HG02840 (cell line): ENCODE results near the gene NANOS1.
"Not testable (repeated sequence)": the region's sequence is repeated elsewhere in the genome, so short reads cannot be mapped to it uniquely, and the experiment has no call there.

Source experiments
- ATAC-seq: cut with Tn5 transposase; IDR thresholded peaks from one replicate; pipeline ENCODE4 v1.9.1; 2021; ENCODE audit warnings: mild to moderate bottlenecking, moderate library complexity, moderate number of reproducible peaks; ENCODE audit not compliant: unreplicated experiment, low FRiP score

The NANOS1 gene

DNA sequence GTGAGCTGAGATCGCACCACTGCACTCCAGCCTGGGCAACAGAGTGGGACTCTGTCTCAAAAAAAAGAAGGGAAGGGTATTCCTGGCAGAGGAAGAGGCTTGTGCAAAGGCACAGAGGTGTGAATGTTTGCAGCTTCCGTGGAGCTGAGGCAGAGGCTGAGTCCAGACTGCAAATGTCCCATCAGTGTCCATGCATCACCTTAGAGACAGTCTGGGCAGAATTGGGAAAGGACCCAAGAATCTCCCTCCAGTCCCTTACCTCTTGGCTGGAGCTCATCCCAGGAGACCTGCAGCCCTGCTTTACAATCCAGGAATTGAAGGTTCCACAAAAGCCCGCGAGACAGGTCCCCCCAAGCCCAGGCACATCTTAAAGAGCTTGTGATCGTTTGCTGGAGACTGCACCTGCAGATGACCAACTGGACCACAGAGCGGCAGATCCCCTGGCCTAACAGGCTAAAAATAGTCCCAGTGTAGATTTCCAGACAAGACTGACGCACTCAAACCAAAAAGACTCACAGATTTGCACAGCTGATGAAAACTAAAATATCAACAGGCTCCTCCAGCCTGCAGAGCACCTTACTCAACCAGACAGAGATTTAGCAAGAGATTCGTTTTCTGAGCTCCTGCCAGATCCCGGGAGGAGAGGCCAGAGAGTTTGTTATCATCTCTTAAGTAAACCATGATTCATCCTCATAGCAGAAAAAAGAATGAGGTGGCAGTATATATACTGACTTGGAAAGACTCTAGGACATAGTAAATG, 22.9 kb upstream of the NANOS1 start:
- ATAC-seq: no peak

- ATAC-seq: no peak
These were observed 22.3 kb upstream of the NANOS1 start for GRCh38 chr10:119007211-119007574.

DNA sequence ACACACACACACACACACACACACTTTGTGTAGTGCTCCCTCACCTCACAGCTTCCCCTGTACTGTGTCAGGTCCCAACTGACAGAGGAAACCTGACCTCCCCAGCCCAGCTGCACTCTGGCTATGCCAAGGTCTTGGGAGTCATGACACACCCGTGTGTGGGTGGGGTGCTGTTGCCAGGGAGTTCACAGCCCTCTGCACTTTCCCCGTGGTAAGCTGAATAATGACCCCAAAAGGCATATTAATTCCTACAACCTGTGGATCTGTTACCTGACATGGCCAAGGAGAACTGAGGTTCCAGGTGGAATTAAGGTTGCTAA, 8.9 kb upstream of the NANOS1 start:
- no peak for ATAC-seq

DNA sequence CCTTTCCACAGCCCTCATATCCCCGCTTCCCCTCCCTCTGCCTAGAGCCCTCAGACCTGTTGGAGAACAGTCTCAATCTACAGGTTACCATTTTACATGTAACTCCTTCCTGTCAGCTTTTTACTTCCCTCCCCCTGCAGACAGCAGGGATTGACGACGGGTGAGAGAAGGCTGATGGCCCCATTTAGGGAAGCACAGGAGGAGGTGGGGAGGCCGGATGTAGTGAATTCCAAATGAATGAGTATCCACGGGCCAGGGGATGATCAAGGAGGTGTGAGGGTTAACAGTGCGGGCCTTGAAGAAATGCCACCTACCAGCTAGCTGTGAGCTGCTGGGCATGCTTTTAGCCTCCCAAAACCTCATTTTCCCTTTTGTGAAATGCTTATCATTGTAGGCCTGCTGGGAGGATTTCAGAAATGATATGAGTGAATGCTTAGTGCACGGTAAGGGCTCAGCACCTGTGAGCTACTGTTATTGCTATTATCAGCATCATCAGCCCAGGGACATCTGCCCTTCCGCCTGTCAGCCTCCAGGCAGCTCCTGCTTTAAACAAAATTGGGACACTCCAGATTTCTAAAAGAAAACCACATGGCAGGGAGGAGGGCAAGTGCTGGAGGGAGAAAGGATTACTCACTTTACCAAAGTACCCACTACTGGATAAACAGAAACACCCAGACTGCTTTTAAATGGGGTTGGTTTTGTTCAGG, 6.5 kb upstream of the NANOS1 start:
- no peak for ATAC-seq

- ATAC-seq: no peak
These were observed 6.0 kb upstream of the NANOS1 start for GRCh38 chr10:119023553-119023868.

- no peak for ATAC-seq
These were observed 4.6 kb upstream of the NANOS1 start for GRCh38 chr10:119024882-119025281.

DNA sequence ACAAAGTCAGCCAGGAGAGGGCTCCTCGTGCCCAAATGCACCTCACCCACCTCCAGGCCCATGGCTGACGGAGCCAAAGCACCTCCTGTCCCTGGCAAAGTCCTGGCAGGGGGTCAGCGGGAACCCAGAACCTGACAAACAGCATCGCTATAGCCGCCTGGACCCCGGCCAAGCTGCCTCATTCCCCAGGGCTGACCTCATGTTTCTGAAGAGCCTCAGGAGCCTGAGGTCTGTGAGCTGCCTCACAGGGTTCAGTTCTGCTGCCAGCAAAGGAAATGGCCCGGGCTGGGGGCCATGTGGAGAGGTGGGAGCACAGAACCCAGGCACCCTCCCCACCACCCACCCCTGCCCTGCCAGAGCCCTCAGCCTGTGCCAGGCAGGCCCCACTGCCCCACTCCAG, 4.2 kb upstream of the NANOS1 start:
- no peak for ATAC-seq

DNA sequence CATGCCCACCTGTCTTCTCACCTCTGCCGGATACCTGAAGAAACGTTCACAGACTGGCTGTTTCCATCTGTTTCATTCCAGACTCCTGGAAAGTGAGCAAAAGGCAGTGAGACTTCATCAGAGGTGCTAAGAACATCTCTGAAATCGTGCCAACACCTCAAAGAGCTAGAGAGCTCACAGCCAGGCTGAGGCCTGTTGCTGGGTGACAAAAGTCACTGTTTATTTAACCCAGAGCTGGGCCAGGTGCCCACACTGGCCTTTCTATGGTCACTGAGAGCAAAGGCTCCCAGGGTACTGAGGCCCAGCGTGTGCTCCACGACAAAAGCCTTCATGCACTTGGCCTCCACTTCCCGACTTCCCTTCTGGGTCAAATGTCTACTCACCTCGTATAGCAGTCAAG, 3.7 kb upstream of the NANOS1 start:
- no peak for ATAC-seq

GRCh38 chr10:119026301-119027110, 3.0 kb upstream of the NANOS1 start:
- ATAC-seq: no peak

GRCh38 chr10:119028445-119028899, 1.0 kb upstream of the NANOS1 start:
- ATAC-seq: not testable (repeated sequence)

- ATAC-seq: peak; percentile 50
These were observed 458 bp upstream of the NANOS1 start for GRCh38 chr10:119028900-119029612.

- peak; percentile 51 for ATAC-seq
These were observed 1.1 kb downstream of the NANOS1 start for GRCh38 chr10:119030421-119031250.

DNA sequence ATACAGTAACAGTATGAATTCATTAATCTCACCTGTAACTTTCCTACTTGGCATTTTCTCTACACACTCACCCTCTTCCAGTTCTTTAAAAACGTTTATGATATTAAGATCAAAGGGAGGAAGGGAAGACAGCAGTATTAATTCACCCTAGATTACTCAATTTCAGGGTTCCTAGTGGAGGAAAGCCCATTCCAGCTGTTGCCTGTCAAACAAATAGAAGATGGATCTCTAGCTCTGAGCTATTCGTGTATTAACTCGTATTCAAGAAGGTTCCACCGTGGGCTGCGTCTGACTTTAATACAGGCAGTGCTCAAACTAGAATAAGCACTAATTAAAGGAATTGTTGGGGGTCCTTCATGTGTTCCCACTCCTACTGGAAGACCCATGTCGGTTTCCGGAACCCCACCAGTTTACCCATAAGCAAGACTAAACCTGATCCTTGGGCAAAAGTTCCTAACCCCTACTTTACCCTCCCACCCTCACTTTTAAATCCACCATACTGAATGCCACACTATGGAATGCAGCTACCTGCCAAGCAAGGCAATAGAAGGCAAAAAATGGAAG, 2.1 kb downstream of the NANOS1 start:
- ATAC-seq: no peak

DNA sequence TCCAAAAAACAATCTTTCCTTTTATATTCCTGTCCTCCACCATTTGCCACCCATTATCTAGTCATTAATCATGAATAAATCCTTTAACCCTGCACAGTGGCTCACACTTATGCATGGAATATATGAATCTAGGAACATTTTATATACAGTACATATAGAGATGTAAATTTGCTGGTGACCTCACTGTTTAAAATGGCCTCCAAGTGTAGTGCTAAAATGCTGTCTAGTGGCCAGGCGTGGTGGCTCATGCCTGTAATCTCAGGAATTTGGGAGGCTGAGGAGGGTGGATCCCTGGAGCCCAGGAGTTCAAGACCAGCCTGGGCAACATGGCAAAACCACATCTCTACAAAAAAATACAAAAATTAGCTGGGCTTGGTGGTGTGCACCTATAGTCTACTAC, 9.6 kb downstream of the NANOS1 start:
- ATAC-seq: no peak

- ATAC-seq: no peak
These were observed 11.8 kb downstream of the NANOS1 start for GRCh38 chr10:119041326-119041725.

GRCh38 chr10:119042169-119042568, 12.7 kb downstream of the NANOS1 start:
- no peak for ATAC-seq

DNA sequence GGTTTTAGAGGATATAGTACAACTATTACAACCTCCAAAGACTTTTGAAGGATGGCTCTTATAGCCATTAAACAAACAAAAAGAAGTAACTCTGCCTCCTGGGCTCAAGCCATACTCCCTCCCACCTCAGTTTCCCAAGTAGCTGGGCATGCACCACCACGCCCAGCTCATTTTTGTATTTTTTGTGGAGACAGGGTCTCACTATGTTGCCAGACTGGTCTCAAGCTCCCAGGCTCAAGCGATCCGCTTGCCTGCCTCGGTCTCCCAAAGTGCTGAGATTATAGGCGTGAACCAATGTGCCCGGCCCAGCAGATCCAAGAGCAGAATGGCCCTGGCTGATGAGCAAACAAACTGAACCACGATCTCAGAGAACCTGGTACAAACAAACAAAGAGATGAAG, 16.0 kb downstream of the NANOS1 start:
- no peak for ATAC-seq

- no peak for ATAC-seq
These were observed 19.8 kb downstream of the NANOS1 start for GRCh38 chr10:119049361-119049760.

DNA sequence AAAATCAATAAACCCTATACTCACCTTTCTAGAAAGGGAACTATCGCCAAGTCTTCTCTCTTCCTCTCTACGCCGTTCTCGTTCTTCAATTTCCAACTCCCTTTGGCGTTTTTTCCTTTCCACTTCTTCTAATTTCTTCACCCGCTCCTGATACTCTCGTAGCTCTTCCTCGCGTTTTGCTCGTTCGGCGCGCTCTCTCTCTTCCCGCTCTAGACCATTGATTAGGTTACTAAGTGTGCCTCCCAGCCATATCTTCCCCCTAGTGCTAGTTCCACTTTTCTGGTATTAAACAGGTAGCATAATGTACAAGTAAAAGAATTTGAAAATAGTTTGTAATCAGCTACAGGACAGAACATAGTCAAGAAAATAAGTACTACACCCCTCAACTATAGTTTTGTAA, 20.3 kb downstream of the NANOS1 start:
- ATAC-seq: no peak

GRCh38 chr10:119051775-119052174, 22.3 kb downstream of the NANOS1 start:
- ATAC-seq: no peak
